CD4-positive, CD25-positive, alpha-beta regulatory T cell (primary cell): ENCODE measurements around the gene ATRX. TPM values are rescaled to one million over a fixed set of nuclear protein-coding genes. Genes with fewer than 3 reads are reported as not detected.
"Not testable (repeated sequence)": the region's sequence is repeated elsewhere in the genome, so short reads cannot be mapped to it uniquely, and the experiment has no call there.

ENCODE experiments used
- ATAC-seq, 2 donors: fragments of 150-1000 bp; cut with Tn5 transposase; one replicate each; pipeline ENCODE4 v1.10.0; 2021; ENCODE audit warnings: low read depth in 2 of 2, moderate number of reproducible peaks in 2 of 2, moderate library complexity in 1 of 2
- DNase-seq, 3 donors: peaks; one replicate each; pipeline versions ENCODE4 v3.0.0 to v3.0.0-alpha.2; 2012 to 2022; ENCODE audit warnings: mixed read lengths in 1 of 3
- H3K27ac ChIP-seq: one replicate; pipeline ENCODE4 v1.7.0; 2013; ENCODE audit warnings: mild to moderate bottlenecking, low read length; ENCODE audit not compliant: insufficient read depth, poor library complexity, severe bottlenecking
- H3K27me3 ChIP-seq: one replicate; pipeline ENCODE4 v1.7.0; 2013; ENCODE audit warnings: low read length; ENCODE audit not compliant: control insufficient read depth, insufficient read depth
- H3K36me3 ChIP-seq: one replicate; pipeline ENCODE4 v1.7.0; 2013; ENCODE audit warnings: mild to moderate bottlenecking, low read length, moderate library complexity; ENCODE audit not compliant: control insufficient read depth, insufficient read depth
- H3K4me1 ChIP-seq: 2 replicates; pipeline ENCODE4 v1.7.0; 2013; ENCODE audit warnings: mild to moderate bottlenecking, low read length; ENCODE audit not compliant: insufficient read depth, control insufficient read depth, poor library complexity, severe bottlenecking
- H3K4me3 ChIP-seq: one replicate; pipeline ENCODE4 v1.7.0; 2013; ENCODE audit warnings: low read depth, mild to moderate bottlenecking, low read length, moderate library complexity
- H3K9me3 ChIP-seq, 2 experiments: 1 replicate in 1 of 2; 2 replicates in 1 of 2; pipeline ENCODE4 v1.7.0; 2013; ENCODE audit warnings: low read length in 2 of 2, mild to moderate bottlenecking in 1 of 2, moderate library complexity in 1 of 2; ENCODE audit not compliant: control insufficient read depth in 2 of 2
- H3K27ac Mint-ChIP-seq, 3 donors: one replicate each; pipeline ENCODE4 v1.8.0; 2020 to 2022; ENCODE audit warnings: mild to moderate bottlenecking in 3 of 3, mixed read lengths in 3 of 3, moderate library complexity in 2 of 3
- H3K27me3 Mint-ChIP-seq: one replicate; pipeline ENCODE4 v1.8.0; 2022; ENCODE audit warnings: mild to moderate bottlenecking, mixed read lengths
- H3K36me3 Mint-ChIP-seq: one replicate; pipeline ENCODE4 v1.8.0; 2020; ENCODE audit warnings: mixed read lengths
- H3K4me1 Mint-ChIP-seq, 4 donors: one replicate each; pipeline ENCODE4 v1.8.0; 2020 to 2022; ENCODE audit warnings: mixed read lengths in 4 of 4, mild to moderate bottlenecking in 1 of 4
- H3K4me3 Mint-ChIP-seq, 4 donors: one replicate each; pipeline ENCODE4 v1.8.0; 2020 to 2022; ENCODE audit warnings: mild to moderate bottlenecking in 4 of 4, mixed read lengths in 4 of 4, moderate library complexity in 3 of 4
- H3K9me3 Mint-ChIP-seq, 7 donors: one replicate each; pipeline ENCODE4 v1.8.0; 2020 to 2022; ENCODE audit warnings: mixed read lengths in 7 of 7, mild to moderate bottlenecking in 3 of 7, moderate library complexity in 2 of 7
- polyA plus RNA-seq, 4 donors: library from polyadenylated mRNA; unstranded; fragments of 300-500 nt; fragmentation: Illumina TruSeq; gene quantifications; one replicate each; pipeline ENCODE4 v1.2.3, GENCODE V29; 2021
- total RNA-seq: library from RNA; stranded (reverse); gene quantifications from one replicate; pipeline ENCODE4 v1.2.3, GENCODE V29; 2022

The ATRX gene, protein sequence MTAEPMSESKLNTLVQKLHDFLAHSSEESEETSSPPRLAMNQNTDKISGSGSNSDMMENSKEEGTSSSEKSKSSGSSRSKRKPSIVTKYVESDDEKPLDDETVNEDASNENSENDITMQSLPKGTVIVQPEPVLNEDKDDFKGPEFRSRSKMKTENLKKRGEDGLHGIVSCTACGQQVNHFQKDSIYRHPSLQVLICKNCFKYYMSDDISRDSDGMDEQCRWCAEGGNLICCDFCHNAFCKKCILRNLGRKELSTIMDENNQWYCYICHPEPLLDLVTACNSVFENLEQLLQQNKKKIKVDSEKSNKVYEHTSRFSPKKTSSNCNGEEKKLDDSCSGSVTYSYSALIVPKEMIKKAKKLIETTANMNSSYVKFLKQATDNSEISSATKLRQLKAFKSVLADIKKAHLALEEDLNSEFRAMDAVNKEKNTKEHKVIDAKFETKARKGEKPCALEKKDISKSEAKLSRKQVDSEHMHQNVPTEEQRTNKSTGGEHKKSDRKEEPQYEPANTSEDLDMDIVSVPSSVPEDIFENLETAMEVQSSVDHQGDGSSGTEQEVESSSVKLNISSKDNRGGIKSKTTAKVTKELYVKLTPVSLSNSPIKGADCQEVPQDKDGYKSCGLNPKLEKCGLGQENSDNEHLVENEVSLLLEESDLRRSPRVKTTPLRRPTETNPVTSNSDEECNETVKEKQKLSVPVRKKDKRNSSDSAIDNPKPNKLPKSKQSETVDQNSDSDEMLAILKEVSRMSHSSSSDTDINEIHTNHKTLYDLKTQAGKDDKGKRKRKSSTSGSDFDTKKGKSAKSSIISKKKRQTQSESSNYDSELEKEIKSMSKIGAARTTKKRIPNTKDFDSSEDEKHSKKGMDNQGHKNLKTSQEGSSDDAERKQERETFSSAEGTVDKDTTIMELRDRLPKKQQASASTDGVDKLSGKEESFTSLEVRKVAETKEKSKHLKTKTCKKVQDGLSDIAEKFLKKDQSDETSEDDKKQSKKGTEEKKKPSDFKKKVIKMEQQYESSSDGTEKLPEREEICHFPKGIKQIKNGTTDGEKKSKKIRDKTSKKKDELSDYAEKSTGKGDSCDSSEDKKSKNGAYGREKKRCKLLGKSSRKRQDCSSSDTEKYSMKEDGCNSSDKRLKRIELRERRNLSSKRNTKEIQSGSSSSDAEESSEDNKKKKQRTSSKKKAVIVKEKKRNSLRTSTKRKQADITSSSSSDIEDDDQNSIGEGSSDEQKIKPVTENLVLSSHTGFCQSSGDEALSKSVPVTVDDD (N-terminal part only)
- total RNA-seq = 175 TPM
- 10 to 100 TPM; 35.2 to 48.6 (median 41.9) TPM for polyA plus RNA-seq

DNA sequence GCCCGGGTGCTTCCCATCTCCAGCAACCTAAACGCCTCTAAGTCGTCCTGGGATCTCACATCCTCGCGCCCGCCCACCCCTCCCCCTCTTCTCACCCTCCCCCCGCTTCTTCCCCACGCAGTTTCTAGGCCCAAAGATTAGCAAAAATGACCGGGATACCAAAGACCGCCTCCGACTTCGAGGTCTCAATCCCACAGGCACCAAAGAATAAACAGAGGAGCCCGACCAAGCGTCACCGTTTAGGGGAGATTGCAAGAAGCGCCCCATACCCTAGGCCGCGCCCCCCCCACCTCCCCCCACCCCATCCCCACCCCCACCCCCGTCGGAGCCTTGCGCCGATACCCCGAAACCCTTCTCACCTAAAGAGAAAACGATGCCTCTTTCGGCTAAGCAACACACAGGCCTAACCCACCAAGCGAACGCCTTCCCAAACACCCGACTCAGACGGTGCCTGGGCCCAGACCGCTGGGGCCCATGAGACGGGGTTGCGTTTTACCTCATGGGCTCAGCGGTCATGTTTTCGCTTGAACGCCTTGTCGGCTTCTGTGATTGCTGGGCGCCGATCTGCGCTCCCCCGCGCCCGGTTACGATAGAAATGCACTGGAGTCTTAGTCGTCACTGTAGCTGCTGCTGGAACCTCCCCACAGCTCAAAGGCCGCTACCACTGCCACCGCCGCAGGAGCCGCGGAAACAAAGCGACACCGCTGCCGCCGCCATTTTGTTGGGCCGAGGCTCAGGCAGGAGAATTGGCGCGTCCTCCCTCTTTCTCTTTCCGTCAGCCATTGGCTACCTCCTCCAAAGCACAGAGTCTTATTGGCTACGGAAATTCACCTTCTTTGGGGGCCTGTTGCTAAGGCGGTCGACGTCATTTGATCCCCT is at the start of gene ATRX:
Gene ATRX, minus strand, starts transcription at position 731 of the 879 bp plus-strand sequence. Its CDS starts 215 bp downstream, at position 516.
- Mint-ChIP-seq H3K4me1 (peaks cover 14 to 37% (median 20%) of the 10 kb centered on the region in 4 donors), H3K27me3 (no peaks in the 10 kb centered on the region), H3K36me3 (no peaks in the 10 kb centered on the region), H3K4me3 (peak within 1 kb of the TSS; percentile 98 to 99 (median 99)), H3K9me3 (no peaks in the 10 kb centered on the region), H3K27ac (peak within 1 kb of the TSS; percentile 94 to 100 (median 100))
- H3K36me3 ChIP-seq = no peaks in the 10 kb centered on the region
- DNase-seq (peak; percentile 74 to 89 (median 84)), ATAC-seq (peak; percentile 92)
- H3K4me3 ChIP-seq = peak within 1 kb of the TSS; percentile 96
- H3K27ac ChIP-seq = peak within 1 kb of the TSS; percentile 88
- H3K9me3 ChIP-seq = no peaks in the 10 kb centered on the region
- no peaks in the 10 kb centered on the region for H3K27me3 ChIP-seq
- peaks cover 24% of the 10 kb centered on the region for H3K4me1 ChIP-seq

DNA sequence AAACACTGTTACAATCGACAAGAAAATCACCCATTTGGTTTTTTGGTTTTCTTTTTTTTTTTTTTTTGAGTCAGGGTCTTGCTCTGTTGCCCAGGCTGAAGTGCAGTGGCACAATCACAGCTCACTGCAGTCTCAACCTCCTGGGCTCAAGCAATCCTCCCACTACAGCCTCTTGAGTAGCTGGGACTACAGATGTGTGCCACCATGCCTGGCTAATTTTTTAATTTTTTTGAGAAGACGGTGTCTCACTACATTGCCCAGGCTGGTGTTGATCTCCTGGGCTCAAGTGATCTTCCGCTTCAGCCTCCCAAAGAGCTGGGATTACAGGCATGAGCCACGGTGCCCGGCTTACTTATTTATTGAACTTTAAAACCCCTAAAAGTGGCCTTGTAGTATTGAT is 45.5 kb upstream of the ATRX start:
- not testable (repeated sequence) for H3K27ac Mint-ChIP-seq, H3K9me3 Mint-ChIP-seq, H3K4me3 ChIP-seq, DNase-seq, H3K27me3 ChIP-seq, H3K36me3 Mint-ChIP-seq, ATAC-seq, H3K36me3 ChIP-seq, H3K4me1 Mint-ChIP-seq, H3K27ac ChIP-seq, H3K27me3 Mint-ChIP-seq, H3K9me3 ChIP-seq, H3K4me1 ChIP-seq, H3K4me3 Mint-ChIP-seq

DNA sequence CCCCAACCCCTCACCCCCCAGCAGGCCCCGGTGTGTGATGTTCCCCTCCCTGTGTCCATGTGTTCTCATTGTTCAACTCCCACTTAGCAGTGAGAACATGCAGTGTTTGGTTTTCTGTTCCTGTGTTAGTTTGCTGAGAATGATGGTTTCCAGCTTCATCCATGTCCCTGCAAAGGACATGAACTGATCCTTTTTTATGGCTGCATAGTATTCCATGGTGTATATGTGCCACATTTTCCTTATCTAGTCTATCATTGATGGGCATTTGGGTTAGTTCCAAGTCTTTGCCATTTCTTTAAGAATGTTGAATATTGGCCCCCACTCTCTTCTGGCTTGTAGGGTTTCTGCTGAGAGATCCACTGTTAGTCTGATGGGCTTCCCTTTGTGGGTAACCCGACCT is 36.0 kb upstream of the ATRX start:
- ATAC-seq, H3K4me3 Mint-ChIP-seq: not testable (repeated sequence)

DNA sequence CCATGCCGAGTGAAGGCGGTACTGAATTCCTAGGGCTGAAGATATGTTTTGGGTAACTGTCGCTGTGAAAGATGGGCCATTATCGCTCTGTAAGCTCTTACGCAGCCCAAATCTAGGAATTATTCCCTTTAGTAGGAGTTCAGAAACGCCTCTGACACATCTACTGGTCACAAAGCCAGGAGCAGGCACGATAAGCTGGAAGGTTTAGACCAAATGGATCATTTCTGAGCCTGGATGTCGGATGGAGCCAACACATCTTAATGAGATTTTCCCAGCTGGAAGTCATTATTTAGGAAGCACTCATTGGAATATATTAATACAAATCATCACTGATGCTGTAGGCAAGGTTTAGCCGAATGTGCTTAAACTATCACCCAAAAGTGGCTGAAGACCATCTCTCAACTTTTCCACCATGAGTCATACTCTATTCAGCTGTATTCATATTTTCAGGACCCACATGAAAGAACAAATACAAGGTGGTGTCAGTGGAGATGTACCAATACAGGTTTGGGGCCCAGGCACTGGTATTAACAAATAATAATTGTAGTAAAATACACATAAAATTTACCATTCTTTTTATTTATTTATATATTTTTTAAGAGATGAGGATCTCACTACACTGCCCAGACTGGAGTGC is 34.2 kb upstream of the ATRX start:
- Histone ChIP-seq H3K36me3 (peaks cover 4% of the 10 kb centered on the region), H3K9me3 (no peaks in the 10 kb centered on the region), H3K4me3 (no peak overlapping the region), H3K27me3 (no peaks in the 10 kb centered on the region), H3K4me1 (no peaks in the 10 kb centered on the region), H3K27ac (no peak overlapping the region)
- Mint-ChIP-seq H3K27ac (no peak overlapping the region), H3K9me3 (peaks cover 0 to 2% (median 0%) of the 10 kb centered on the region in 7 donors), H3K27me3 (no peaks in the 10 kb centered on the region), H3K4me1 (no peaks in the 10 kb centered on the region), H3K36me3 (peaks cover 9% of the 10 kb centered on the region), H3K4me3 (no peak overlapping the region)
- ATAC-seq (no peak), DNase-seq (no peak)

More for the DNA sequence above, 36.0 kb upstream of the ATRX start:
- DNase-seq, H3K27me3 ChIP-seq, H3K4me3 ChIP-seq, H3K9me3 ChIP-seq, H3K4me1 ChIP-seq, H3K9me3 Mint-ChIP-seq, H3K27ac ChIP-seq, H3K4me1 Mint-ChIP-seq, H3K27me3 Mint-ChIP-seq, H3K36me3 ChIP-seq: not testable (repeated sequence)
- peaks cover 12% of the 10 kb centered on the region for H3K36me3 Mint-ChIP-seq
- H3K27ac Mint-ChIP-seq = peak overlapping the region in 1 of 3 donors; percentile 32

DNA sequence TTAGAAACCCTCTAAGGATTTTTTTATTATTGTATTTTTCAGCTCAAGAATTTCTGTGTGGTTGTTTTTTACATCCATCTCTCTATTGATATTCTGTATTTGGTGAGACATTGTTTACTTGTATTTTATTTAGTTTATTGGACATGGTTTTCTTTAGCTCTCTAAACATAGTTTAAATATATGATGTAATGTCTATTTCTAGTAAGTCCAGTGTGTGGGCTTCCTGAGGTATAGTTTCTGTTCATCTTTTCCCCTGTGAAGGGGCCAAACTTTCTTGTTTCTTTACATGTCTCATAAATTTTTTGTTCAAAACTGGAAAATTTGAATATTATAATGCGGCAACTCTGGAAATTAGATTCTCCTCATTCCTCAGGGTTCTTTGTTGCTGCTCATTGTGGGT is 28.2 kb upstream of the ATRX start:
- no peaks in the 10 kb centered on the region for H3K36me3 ChIP-seq
- H3K27ac ChIP-seq = no peak overlapping the region
- no peaks in the 10 kb centered on the region for H3K27me3 ChIP-seq
- no peaks in the 10 kb centered on the region for H3K4me1 ChIP-seq
- ATAC-seq (no peak), DNase-seq (no peak)
- Mint-ChIP-seq H3K36me3 (no peaks in the 10 kb centered on the region), H3K27me3 (no peaks in the 10 kb centered on the region), H3K27ac (no peak overlapping the region), H3K9me3 (peaks cover 0 to 5% (median 0%) of the 10 kb centered on the region in 7 donors), H3K4me1 (no peaks in the 10 kb centered on the region), H3K4me3 (no peak overlapping the region)
- H3K4me3 ChIP-seq = no peak overlapping the region
- H3K9me3 ChIP-seq = no peaks in the 10 kb centered on the region

DNA sequence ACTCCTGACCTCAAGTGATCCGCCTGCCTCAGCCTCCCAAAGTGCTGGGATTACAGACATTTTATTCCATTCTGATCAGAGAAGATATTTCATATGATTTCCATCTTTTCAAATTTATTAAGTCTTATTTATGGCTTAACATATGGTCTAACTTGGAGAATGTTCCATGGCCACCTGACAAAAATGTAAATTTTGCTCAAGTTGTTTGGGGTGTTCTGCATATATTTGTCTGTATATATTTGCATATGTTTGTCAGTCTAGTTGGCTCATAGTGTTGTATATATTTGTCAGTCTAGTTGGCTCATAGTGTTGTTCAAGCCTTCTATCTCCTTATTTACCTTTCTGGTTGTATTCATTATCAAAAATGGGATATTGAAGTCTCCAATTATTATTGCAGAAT is 16.2 kb upstream of the ATRX start:
- Histone ChIP-seq H3K36me3 (no peaks in the 10 kb centered on the region), H3K9me3 (no peaks in the 10 kb centered on the region), H3K27ac (no peak overlapping the region), H3K27me3 (no peaks in the 10 kb centered on the region), H3K4me3 (no peak overlapping the region), H3K4me1 (no peaks in the 10 kb centered on the region)
- Mint-ChIP-seq H3K4me1 (peaks cover 0 to 5% (median 1%) of the 10 kb centered on the region in 4 donors), H3K4me3 (no peak overlapping the region), H3K36me3 (no peaks in the 10 kb centered on the region), H3K27me3 (peaks cover 9% of the 10 kb centered on the region), H3K27ac (peak overlapping the region in 1 of 3 donors; percentile 60), H3K9me3 (peaks cover 0 to 8% (median 0%) of the 10 kb centered on the region in 7 donors)
- DNase-seq (no peak), ATAC-seq (no peak)
